ENCODE data around the gene LSM5. TPM values are rescaled to one million over a fixed set of nuclear protein-coding genes. Genes with fewer than 3 reads are reported as not detected.

The LSM5 gene
- total RNA-seq: 27.1 TPM
- long read RNA-seq, transcript LSM5-208 (5 exons, 2,258 nt): major isoform, 16 of 18 reads
- long read RNA-seq, partial matches to known transcripts: 0 of 18 reads
- long read RNA-seq, other reads (novel, unspliced or antisense): 1 of 18 reads

- Histone ChIP-seq H3K4me3 (peak within 1 kb of the TSS; percentile 74), H3K9me3 (no peaks in the 10 kb centered on the region), H3K36me3 (peaks cover 28% of the 10 kb centered on the region), H3K27me3 (ENCODE audit: low read depth) (no peaks in the 10 kb centered on the region), H3K4me1 (peaks cover 20% of the 10 kb centered on the region), H3K27ac (peak within 1 kb of the TSS; percentile 89)
- ATAC-seq (peak; percentile 93 to 95), DNase-seq (peak; percentile 95)
- no peak for TF ChIP-seq CTCF (IDR thresholded peaks at IDR 0.05)
- intact Hi-C loops (cut with DNase I): no loop called here
These were observed at the start of gene LSM5 for GRCh38 chr7:32490127-32490796. TSS of gene LSM5 (minus strand) at chr7:32490380. CDS start at chr7:32490365, 15 bp downstream.

- DNase-seq (no peak), ATAC-seq (no peak)
- Histone ChIP-seq H3K27ac (no peak overlapping the region), H3K9me3 (no peaks in the 10 kb centered on the region), H3K4me3 (no peak overlapping the region), H3K27me3 (ENCODE audit: low read depth) (no peaks in the 10 kb centered on the region), H3K4me1 (no peaks in the 10 kb centered on the region), H3K36me3 (peaks cover 7% of the 10 kb centered on the region)
- intact Hi-C loops (cut with DNase I): no loop called here
- TF ChIP-seq CTCF (IDR thresholded peaks at IDR 0.05): no peak
These were observed 49.2 kb upstream of the LSM5 start for GRCh38 chr7:32539366-32539765.

- H3K4me1 ChIP-seq: peaks cover 9% of the 10 kb centered on the region
- intact Hi-C loops (cut with DNase I): no loop called here
- ATAC-seq: no peak
- no peak for TF ChIP-seq CTCF (IDR thresholded peaks at IDR 0.05)
- H3K4me3 ChIP-seq: no peak overlapping the region
- H3K27ac ChIP-seq: no peak overlapping the region
- H3K9me3 ChIP-seq: no peaks in the 10 kb centered on the region
- DNase-seq: no peak
- H3K27me3 ChIP-seq (ENCODE audit: low read depth): no peaks in the 10 kb centered on the region
- H3K36me3 ChIP-seq: no peaks in the 10 kb centered on the region
These were observed 47.6 kb upstream of the LSM5 start for GRCh38 chr7:32537760-32538159.

GRCh38 chr7:32536585-32536984 lies 46.4 kb upstream of the LSM5 start:
- peaks cover 9% of the 10 kb centered on the region for H3K4me1 ChIP-seq
- no peak for ATAC-seq
- TF ChIP-seq CTCF (IDR thresholded peaks at IDR 0.05): no peak

GRCh38 chr7:32536016-32536415 lies 45.8 kb upstream of the LSM5 start:
- no peaks in the 10 kb centered on the region for H3K9me3 ChIP-seq
- H3K27ac ChIP-seq: no peak overlapping the region
- intact Hi-C loops (cut with DNase I): no loop called here
- DNase-seq (no peak), ATAC-seq (no peak)
- H3K4me3 ChIP-seq: no peak overlapping the region
- H3K4me1 ChIP-seq: peaks cover 9% of the 10 kb centered on the region
- H3K36me3 ChIP-seq: no peaks in the 10 kb centered on the region
- no peak for TF ChIP-seq CTCF (IDR thresholded peaks at IDR 0.05)
- no peaks in the 10 kb centered on the region for H3K27me3 ChIP-seq (ENCODE audit: low read depth)

More at GRCh38 chr7:32536585-32536984, 46.4 kb upstream of the LSM5 start:
- H3K27me3 ChIP-seq (ENCODE audit: low read depth): no peaks in the 10 kb centered on the region
- no peaks in the 10 kb centered on the region for H3K9me3 ChIP-seq
- no peak overlapping the region for H3K4me3 ChIP-seq
- intact Hi-C loops (cut with DNase I): no loop called here
- no peaks in the 10 kb centered on the region for H3K36me3 ChIP-seq
- no peak overlapping the region for H3K27ac ChIP-seq
- DNase-seq: no peak

Data from lower lobe of right lung (tissue), 2 donors.